ENCODE data around the gene VMP1.

- TF ChIP-seq EP300 (IDR thresholded peaks at IDR 0.05; ENCODE audit: borderline replicate concordance) (no peak), REST (IDR thresholded peaks at IDR 0.05; ENCODE audit: low read depth) (no peak), RAD21 (IDR thresholded peaks at IDR 0.05; ENCODE audit: low read depth) (no peak), CREB1 (IDR thresholded peaks at IDR 0.05; ENCODE audit: low read depth) (no peak), ZBTB7A (IDR thresholded peaks at IDR 0.05; ENCODE audit: low read depth) (no peak), NFIC (IDR thresholded peaks at IDR 0.05) (no peak), USF1 (IDR thresholded peaks at IDR 0.05) (no peak), TCF12 (IDR thresholded peaks at IDR 0.05; ENCODE audit: low read depth) (no peak), EGR1 (IDR thresholded peaks at IDR 0.05) (no peak), TAF1 (IDR thresholded peaks at IDR 0.05; ENCODE audit: low read depth) (no peak), YY1 (IDR thresholded peaks at IDR 0.05; ENCODE audit: low read depth) (no peak), TEAD4 (IDR thresholded peaks at IDR 0.05) (no peak)
Measured at GRCh38 chr17:59733697-59734096, 26.2 kb downstream of the VMP1 start.
